Ishikawa (cell line): ENCODE measurements around the gene FKBP4.

Experiments used
- CEBPB ChIP-seq: IDR thresholded peaks from 2 replicates; pipeline ENCODE4 v1.6.1; 2012
- CREB1 ChIP-seq: IDR thresholded peaks from 2 replicates; pipeline ENCODE4 v1.6.1; 2012; ENCODE audit warnings: low read depth
- EGR1 ChIP-seq: IDR thresholded peaks from 2 replicates; pipeline ENCODE4 v1.6.1; 2012
- EP300 ChIP-seq: IDR thresholded peaks from 2 replicates; pipeline ENCODE4 v1.6.1; 2012; ENCODE audit warnings: borderline replicate concordance
- FOXM1 ChIP-seq: IDR thresholded peaks from 2 replicates; pipeline ENCODE4 v1.6.1; 2012; ENCODE audit warnings: low read depth, borderline replicate concordance
- NFIC ChIP-seq: IDR thresholded peaks from 2 replicates; pipeline ENCODE4 v1.6.1; 2012
- RAD21 ChIP-seq: IDR thresholded peaks from 2 replicates; pipeline ENCODE4 v1.6.1; 2012; ENCODE audit warnings: low read depth
- TAF1 ChIP-seq: IDR thresholded peaks from 2 replicates; pipeline ENCODE4 v1.6.1; 2012; ENCODE audit warnings: low read depth, mild to moderate bottlenecking
- TCF12 ChIP-seq: IDR thresholded peaks from 2 replicates; pipeline ENCODE4 v1.6.1; 2012; ENCODE audit warnings: low read depth
- TEAD4 ChIP-seq: IDR thresholded peaks from 2 replicates; pipeline ENCODE4 v1.6.1; 2012
- YY1 ChIP-seq: IDR thresholded peaks from 2 replicates; pipeline ENCODE4 v1.6.1; 2012; ENCODE audit warnings: low read depth
- ZBTB7A ChIP-seq: IDR thresholded peaks from 2 replicates; pipeline ENCODE4 v1.6.1; 2012; ENCODE audit warnings: low read depth
- TF ChIP-seq, protein P1 (sequence below): IDR thresholded peaks from 2 replicates; pipeline ENCODE4 v1.6.1; 2012; ENCODE audit warnings: low read depth, mild to moderate bottlenecking
- TF ChIP-seq, protein P2 (sequence below): IDR thresholded peaks from 2 replicates; pipeline ENCODE4 v1.6.1; 2012
- TF ChIP-seq, protein P3 (sequence below): IDR thresholded peaks from 2 replicates; pipeline ENCODE4 v1.6.1; 2012

Gene FKBP4

DNA sequence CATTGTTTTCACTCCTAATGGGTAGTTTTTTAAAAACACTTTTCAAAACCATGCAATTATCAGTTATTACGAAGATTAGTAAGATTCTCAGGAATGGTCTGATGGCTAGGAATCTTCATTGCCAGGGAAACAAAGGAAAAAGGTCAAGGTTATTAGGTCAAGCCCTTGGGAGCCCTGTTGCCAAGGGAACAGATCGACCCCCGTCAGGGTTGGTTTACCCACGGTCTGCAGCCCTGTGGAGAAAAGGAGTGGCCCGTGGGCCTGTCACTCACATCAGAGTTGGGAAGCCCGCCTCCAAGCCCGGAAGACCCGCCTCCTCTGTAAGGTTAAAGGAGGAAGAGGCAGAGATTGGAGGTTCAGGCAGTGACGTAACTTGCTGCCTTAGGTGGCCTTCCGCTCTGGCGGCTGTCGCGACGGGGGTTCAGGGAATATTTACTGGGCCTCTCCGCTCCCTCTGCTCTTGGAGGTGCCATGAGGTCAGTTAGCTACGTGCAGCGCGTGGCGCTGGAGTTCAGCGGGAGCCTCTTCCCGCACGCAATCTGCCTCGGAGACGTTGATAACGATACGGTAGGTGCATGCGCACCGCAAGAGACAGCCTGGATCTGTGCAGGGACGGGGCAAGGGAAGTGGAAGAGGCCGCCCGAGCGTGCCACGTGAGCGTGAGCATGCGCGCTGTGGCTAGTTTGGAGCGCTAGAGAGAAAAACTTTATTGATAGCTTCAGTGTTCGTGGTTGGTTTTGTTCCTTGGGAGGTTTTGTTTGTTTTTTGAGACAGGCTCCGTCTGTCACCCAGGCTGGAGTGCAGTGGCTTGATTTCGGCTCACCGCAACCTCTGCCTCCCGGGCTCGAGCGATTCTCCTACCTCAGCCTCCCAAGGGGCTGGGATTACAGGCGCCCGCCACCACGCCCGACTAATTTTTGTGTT lies 17.8 kb downstream of the FKBP4 start, which contains the start of gene ITFG2:
ITFG2 (plus strand) TSS at position 379 of the 924 bp plus-strand sequence; CDS start at position 472, 93 bp downstream.
- TF ChIP-seq TAF1 (peak; percentile 95), ZBTB7A (0 out of 2 replicates have a peak, but pooled peaks have one; percentile 49), NFIC (peak; percentile 49; the same call in 1 of the 2 replicates), TCF12 (peak; percentile 89), TEAD4 (no peak; the same call in 1 of the 2 replicates), EP300 (peak; percentile 54; the same call in 1 of the 2 replicates), CREB1 (peak; percentile 76), RAD21 (no peak), FOXM1 (peak; percentile 28; the same call in 1 of the 2 replicates), CEBPB (peak; percentile 43; the same call in 1 of the 2 replicates), YY1 (peak; percentile 44; the same call in 1 of the 2 replicates), EGR1 (no peak)
- TF ChIP-seq, protein P1, sequence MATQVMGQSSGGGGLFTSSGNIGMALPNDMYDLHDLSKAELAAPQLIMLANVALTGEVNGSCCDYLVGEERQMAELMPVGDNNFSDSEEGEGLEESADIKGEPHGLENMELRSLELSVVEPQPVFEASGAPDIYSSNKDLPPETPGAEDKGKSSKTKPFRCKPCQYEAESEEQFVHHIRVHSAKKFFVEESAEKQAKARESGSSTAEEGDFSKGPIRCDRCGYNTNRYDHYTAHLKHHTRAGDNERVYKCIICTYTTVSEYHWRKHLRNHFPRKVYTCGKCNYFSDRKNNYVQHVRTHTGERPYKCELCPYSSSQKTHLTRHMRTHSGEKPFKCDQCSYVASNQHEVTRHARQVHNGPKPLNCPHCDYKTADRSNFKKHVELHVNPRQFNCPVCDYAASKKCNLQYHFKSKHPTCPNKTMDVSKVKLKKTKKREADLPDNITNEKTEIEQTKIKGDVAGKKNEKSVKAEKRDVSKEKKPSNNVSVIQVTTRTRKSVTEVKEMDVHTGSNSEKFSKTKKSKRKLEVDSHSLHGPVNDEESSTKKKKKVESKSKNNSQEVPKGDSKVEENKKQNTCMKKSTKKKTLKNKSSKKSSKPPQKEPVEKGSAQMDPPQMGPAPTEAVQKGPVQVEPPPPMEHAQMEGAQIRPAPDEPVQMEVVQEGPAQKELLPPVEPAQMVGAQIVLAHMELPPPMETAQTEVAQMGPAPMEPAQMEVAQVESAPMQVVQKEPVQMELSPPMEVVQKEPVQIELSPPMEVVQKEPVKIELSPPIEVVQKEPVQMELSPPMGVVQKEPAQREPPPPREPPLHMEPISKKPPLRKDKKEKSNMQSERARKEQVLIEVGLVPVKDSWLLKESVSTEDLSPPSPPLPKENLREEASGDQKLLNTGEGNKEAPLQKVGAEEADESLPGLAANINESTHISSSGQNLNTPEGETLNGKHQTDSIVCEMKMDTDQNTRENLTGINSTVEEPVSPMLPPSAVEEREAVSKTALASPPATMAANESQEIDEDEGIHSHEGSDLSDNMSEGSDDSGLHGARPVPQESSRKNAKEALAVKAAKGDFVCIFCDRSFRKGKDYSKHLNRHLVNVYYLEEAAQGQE: no peak
- TF ChIP-seq, protein P2, sequence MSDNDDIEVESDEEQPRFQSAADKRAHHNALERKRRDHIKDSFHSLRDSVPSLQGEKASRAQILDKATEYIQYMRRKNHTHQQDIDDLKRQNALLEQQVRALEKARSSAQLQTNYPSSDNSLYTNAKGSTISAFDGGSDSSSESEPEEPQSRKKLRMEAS: peak; percentile 98
- TF ChIP-seq, protein P3, sequence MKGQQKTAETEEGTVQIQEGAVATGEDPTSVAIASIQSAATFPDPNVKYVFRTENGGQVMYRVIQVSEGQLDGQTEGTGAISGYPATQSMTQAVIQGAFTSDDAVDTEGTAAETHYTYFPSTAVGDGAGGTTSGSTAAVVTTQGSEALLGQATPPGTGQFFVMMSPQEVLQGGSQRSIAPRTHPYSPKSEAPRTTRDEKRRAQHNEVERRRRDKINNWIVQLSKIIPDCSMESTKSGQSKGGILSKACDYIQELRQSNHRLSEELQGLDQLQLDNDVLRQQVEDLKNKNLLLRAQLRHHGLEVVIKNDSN: peak; percentile 96

DNA sequence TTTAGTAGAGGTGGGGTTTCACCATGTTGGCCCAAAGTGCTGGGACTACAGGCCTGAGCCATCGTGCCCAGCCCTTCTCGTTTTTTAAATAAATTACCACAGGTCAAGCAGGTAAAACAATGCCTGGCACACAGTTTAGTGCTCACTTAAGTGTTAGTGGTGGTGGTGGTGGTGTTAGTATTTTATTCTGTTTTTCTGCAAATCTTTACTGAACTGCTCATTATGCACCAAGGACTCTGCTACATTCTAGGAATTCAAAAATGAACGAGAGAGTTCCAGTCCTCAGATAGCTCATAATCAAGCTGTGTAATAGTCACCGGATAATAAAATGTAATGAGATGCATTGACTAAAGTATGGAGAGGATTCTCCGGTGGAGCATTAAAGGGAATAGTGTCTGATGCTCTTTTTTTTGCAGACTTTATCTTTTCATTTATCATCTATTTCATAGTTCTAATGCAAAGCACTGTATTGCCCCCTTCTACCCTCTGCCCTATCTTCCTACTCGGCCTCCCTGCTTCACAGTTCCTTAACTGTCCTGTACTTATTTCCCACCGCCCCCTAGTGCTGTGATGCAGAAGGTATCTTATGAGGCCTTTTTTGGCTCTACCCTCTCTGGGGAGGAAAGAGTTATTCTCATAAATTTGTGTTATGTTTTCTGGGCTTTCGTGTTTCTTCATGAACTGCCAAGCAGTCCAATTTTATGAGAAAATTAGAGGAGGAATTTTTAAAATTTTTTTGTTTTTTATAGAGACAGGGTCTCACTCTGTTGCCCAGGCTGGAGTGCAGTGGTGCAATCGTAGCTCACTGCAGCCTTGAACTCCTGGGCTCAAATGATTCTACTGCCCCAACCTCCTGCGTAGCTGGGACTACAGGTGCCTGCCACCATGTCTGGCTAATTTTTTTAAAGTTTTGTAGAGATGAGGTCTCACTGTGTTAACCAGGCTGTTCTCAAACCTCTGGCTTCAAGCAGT lies 18.7 kb downstream of the FKBP4 start:
- no peak for TF ChIP-seq CREB1
- TF ChIP-seq RAD21: peak; percentile 54
- no peak for TF ChIP-seq YY1

DNA sequence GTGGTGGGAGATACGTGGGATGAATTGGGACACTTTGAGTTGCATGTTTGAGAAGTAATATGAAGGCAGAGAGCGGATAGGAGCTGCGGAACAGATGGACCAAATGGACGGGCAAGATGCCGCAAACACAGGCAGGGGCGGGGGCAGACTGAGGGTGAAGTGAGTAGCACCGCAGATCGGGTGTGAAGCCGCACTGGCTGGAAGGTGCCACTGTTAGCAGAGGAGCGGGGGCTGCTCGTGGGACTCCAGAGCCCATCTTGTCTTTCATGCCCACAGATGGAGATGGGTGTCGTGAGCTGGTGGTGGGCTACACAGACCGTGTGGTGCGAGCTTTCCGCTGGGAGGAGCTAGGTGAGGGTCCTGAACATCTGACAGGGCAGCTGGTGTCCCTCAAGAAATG lies 25.0 kb downstream of the FKBP4 start:
- TF ChIP-seq, protein P2: no peak
- TF ChIP-seq FOXM1: no peak

DNA sequence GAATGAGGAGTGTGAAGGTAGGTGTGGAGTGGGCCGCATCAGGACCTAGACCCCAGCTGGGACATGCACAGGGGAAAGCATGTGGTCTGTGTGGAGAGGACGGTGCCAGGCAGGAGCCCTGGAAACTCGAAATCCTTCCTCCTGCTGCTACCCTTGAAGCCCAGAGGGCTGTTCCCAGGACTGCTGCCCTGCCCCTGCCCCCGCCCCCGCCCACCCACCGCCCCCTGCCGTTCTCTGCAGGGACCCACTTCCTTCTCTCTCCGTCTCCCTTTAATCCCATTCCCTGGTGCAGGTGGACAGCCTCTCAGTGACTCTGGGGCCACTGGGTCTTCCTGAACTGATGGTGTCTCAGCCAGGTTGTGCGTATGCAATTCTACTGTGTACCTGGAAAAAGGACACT lies 25.7 kb downstream of the FKBP4 start:
- TF ChIP-seq, protein P2: no peak
- TF ChIP-seq EP300 (no peak), CREB1 (no peak), TCF12 (no peak), TAF1 (no peak), EGR1 (no peak)
- TF ChIP-seq, protein P1: no peak

DNA sequence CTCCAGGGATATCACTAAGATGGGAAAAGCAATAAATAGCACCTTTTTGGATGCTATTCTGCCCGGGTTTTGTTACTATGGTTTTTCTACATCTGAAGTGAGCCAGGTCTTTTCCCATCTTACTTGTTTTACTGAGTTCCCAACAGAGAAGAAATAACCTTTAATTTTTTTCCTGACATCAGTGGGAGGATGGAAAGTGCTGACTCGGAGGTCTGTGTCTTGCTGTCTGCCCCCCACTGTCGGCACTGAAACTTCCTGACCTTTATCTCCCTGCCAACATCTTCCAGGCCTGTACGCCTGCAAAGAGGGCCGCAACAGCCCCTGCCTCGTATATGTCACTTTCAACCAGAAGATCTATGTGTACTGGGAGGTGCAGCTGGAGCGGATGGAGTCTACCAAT lies 28.7 kb downstream of the FKBP4 start:
- TF ChIP-seq RAD21 (no peak), CEBPB (no peak), FOXM1 (no peak), CREB1 (no peak), YY1 (no peak), TAF1 (no peak), ZBTB7A (no peak), TEAD4 (no peak)
- TF ChIP-seq, protein P3: no peak
- TF ChIP-seq, protein P1: no peak
